GM19372 (cell line): Measurements from ENCODE around the gene SORCS3.

Experiments used
- ATAC-seq: cut with Tn5 transposase; IDR thresholded peaks from one replicate; pipeline ENCODE4 v1.9.1; 2021; ENCODE audit warnings: mild to moderate bottlenecking, low read depth, moderate library complexity; ENCODE audit not compliant: unreplicated experiment

The SORCS3 gene

GRCh38 chr10:104642658-104643302 lies 1.7 kb downstream of the SORCS3 start:
- no peak for ATAC-seq

GRCh38 chr10:104643303-104643663 lies 2.2 kb downstream of the SORCS3 start:
- no peak for ATAC-seq

GRCh38 chr10:104646146-104646545 lies 5.1 kb downstream of the SORCS3 start:
- no peak for ATAC-seq

- no peak for ATAC-seq
Measured at GRCh38 chr10:104648421-104648820, 7.3 kb downstream of the SORCS3 start.

- no peak for ATAC-seq
Measured at GRCh38 chr10:104650072-104650471, 9.0 kb downstream of the SORCS3 start.

- no peak for ATAC-seq
Measured at GRCh38 chr10:104650635-104651331, 9.7 kb downstream of the SORCS3 start.

- ATAC-seq, result no peak
Measured at GRCh38 chr10:104657036-104657435, 15.9 kb downstream of the SORCS3 start.

- ATAC-seq, result no peak
Measured at GRCh38 chr10:104657457-104657856, 16.4 kb downstream of the SORCS3 start.

GRCh38 chr10:104658067-104658466 lies 17.0 kb downstream of the SORCS3 start:
- no peak for ATAC-seq

- ATAC-seq, result no peak
Measured at GRCh38 chr10:104659809-104660208, 18.7 kb downstream of the SORCS3 start.

- ATAC-seq, result no peak
Measured at GRCh38 chr10:104663076-104663475, 22.0 kb downstream of the SORCS3 start.

- no peak for ATAC-seq
Measured at GRCh38 chr10:104663563-104663962, 22.5 kb downstream of the SORCS3 start.

- ATAC-seq, result no peak
Measured at GRCh38 chr10:104664205-104664604, 23.1 kb downstream of the SORCS3 start.

- no peak for ATAC-seq
Measured at GRCh38 chr10:104665174-104665573, 24.1 kb downstream of the SORCS3 start.

- no peak for ATAC-seq
Measured at GRCh38 chr10:104666106-104666505, 25.0 kb downstream of the SORCS3 start.

- ATAC-seq, result no peak
Measured at GRCh38 chr10:104676874-104677273, 35.8 kb downstream of the SORCS3 start.

GRCh38 chr10:104678658-104679057 lies 37.6 kb downstream of the SORCS3 start:
- no peak for ATAC-seq

- ATAC-seq, result no peak
Measured at GRCh38 chr10:104680467-104681401, 39.6 kb downstream of the SORCS3 start.

- no peak for ATAC-seq
Measured at GRCh38 chr10:104681485-104681884, 40.4 kb downstream of the SORCS3 start.

GRCh38 chr10:104683567-104683966 lies 42.5 kb downstream of the SORCS3 start:
- no peak for ATAC-seq

GRCh38 chr10:104686829-104687228 lies 45.7 kb downstream of the SORCS3 start:
- ATAC-seq, result no peak
